ENCODE data around the gene PLPPR5.

PLPPR5 gene

DNA sequence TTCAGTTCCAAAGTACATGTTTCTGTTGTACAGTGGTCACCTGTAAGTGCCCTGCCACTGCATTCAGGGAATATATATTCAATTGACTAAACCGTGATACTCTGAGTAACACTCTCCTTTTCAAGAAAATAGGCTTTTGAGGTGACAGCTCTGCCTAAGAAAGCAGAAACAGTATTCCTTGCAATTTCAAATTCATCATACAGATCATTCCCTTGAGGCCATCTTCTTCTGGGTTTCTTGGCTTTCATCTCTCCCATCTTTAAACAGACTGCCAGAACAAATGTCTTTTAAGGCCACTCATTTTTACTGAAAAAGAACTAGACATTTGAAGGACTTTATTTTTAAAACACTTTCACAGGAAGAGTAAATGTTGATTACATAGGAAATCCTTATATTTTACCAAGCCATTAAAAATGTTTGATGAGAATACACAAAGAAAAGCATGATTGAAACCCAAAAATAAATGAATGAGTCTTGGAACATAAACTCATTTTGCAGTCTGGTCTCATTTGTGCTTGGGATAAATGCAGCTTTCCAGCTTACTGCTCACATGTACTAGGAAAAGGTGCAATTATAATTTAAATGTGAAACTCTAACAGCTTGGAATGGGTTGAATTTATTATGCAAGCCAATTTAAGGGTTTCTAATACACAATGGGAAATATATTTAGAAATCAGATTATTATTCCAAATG lies 34.7 kb downstream of the PLPPR5 start:
- no peak for DNase-seq (ENCODE audit: low read depth, low spot score)

GRCh38 chr1:98967122-98967521 lies 37.5 kb downstream of the PLPPR5 start:
- DNase-seq (ENCODE audit: low read depth, low spot score), result no peak

GRCh38 chr1:98965394-98965793 lies 39.3 kb downstream of the PLPPR5 start:
- no peak for DNase-seq (ENCODE audit: low read depth, low spot score)

- no peak for DNase-seq (ENCODE audit: low read depth, low spot score)
Observed at GRCh38 chr1:98964198-98964597, 40.5 kb downstream of the PLPPR5 start.

DNA sequence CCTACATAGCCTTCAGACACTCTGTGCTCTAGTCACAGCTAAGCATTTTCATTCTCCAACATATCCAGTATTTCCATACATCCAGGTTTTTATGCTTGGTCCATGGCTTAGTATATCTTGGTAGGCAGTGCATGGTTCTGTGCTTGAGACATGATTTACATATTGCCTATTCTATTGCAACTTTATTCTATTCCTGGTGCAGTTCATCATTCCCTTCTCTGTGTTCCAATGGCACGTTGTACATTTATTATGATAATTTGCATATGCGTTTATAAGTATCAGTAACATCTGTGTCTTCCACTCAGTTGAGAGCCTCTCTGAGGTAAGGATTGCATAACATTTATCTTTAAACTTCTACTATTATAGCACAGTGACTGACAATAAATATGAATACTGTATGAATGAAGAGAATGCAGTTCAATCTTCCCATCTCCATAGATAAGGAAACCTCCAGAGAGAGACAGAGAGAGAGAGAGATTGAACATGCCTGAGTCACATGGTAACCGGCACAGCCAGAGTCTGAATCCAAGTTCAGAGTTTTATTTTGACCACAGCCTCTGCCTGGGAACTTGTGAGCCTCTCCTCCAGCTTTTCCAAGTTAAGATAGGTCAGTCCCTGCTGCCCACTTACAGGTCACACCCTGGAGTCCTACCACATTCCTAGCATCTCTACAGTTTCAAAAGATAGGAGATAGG lies 41.5 kb downstream of the PLPPR5 start:
- peak; percentile 25 for DNase-seq (ENCODE audit: low read depth, low spot score)

DNA sequence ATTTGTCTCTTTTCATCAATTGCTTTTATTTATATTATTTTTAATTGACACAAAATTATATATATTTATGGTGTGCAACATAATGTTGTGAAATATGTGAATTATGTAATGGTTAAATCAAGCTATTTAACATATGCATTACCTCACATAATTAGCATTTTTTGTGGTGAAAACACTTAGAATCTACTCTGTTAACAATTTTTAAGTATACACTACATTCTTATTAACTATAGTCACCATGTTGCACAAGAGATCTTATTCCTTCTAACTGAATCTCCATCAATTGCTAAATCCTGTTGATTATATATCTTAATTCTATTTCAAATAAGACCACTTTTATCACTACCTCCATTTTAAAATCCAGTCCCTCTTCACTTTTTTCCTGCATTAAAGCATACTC lies 42.5 kb downstream of the PLPPR5 start:
- peak; percentile 8 for DNase-seq (ENCODE audit: low read depth, low spot score)

- no peak for DNase-seq (ENCODE audit: low read depth, low spot score)
Observed at GRCh38 chr1:98949621-98950020, 55.0 kb downstream of the PLPPR5 start.

GRCh38 chr1:98949166-98949565 lies 55.5 kb downstream of the PLPPR5 start:
- DNase-seq (ENCODE audit: low read depth, low spot score), result no peak

- peak; percentile 9 for DNase-seq (ENCODE audit: low read depth, low spot score)
Observed at GRCh38 chr1:98947071-98947470, 57.6 kb downstream of the PLPPR5 start.

- DNase-seq (ENCODE audit: low read depth, low spot score), result peak; percentile 16
Observed at GRCh38 chr1:98940722-98941079, 64.0 kb downstream of the PLPPR5 start.

GRCh38 chr1:98940069-98940721 lies 64.5 kb downstream of the PLPPR5 start:
- no peak for DNase-seq (ENCODE audit: low read depth, low spot score)

DNA sequence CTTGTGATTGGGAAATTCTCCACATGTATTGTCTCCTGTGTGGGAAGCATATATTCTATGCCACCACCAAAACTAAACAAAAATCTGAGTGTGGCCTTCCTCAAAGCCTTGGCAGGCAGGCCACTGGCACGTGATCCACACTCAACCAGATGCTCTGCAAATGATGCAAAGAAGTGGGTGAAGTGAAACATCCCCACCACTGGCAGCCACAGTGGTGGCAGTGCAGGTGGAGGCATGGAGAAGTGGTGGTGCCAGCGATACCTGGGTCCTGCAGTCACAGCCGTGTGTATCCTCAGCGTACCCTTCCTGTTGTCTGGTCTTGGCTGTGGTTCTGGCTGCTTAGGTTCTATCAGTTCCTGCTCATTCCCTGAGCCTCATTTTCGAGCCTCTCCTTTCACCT lies 65.2 kb downstream of the PLPPR5 start:
- DNase-seq (ENCODE audit: low read depth, low spot score), result no peak

DNA sequence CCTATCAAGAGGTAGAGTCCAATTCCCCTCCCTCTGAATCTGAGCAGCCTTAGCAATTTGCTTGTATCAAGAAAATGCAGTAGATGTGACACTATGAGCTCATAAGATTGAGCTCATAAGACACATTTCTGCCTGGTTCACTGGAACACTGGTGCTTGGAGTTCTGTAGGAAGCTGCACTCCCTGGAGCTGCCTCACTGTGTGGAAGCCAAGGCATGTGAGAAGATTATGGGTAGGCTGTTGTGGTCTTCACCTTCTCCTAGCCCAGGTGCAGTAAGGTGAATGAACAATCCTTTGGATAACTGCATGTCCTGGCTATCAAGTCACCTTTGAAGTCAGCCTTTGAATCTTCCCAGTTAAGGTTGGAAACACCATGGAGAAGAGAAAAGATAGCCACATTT lies 67.3 kb downstream of the PLPPR5 start:
- DNase-seq (ENCODE audit: low read depth, low spot score), result no peak

DNA sequence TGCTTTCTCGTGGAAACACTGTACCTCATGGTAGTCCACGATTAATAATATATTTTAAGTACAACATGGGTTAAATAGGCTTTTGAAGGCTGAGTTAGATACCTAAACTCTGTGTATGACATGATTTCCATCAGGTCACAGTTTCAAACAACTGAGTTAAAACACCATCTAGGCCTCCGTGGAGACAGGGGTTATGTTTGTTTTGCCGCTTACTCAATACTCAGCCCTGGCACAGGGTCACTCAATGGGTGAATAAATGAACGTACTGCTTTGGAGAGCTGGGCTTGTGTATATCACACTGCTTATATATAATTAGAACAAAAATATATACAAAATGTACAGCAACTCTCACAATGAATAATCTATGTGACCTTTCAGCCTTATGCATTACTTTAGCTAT lies 72.5 kb downstream of the PLPPR5 start:
- no peak for DNase-seq (ENCODE audit: low read depth, low spot score)

- DNase-seq (ENCODE audit: low read depth, low spot score), result no peak
Observed at GRCh38 chr1:98931128-98931835, 73.4 kb downstream of the PLPPR5 start.

GRCh38 chr1:98929437-98929836 lies 75.2 kb downstream of the PLPPR5 start:
- no peak for DNase-seq (ENCODE audit: low read depth, low spot score)

DNA sequence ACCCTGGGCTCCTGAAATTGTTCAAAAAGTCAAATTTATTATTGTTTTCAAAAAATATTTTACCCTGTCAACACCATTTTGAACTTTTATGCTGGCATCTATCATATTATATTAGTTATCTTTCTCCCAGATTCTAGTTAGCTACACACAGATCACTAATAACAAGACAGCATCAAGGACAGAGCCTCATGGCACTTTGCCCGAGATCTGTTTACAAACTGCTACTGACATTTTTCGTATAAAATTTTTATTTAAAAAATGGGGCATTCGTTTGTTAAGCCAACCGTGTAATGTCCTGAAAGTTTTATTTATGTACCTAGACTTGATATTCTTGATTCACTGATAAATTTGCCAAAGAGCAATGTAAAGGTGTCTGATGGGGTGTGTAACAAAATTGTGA lies 78.1 kb downstream of the PLPPR5 start:
- no peak for DNase-seq (ENCODE audit: low read depth, low spot score)

DNA sequence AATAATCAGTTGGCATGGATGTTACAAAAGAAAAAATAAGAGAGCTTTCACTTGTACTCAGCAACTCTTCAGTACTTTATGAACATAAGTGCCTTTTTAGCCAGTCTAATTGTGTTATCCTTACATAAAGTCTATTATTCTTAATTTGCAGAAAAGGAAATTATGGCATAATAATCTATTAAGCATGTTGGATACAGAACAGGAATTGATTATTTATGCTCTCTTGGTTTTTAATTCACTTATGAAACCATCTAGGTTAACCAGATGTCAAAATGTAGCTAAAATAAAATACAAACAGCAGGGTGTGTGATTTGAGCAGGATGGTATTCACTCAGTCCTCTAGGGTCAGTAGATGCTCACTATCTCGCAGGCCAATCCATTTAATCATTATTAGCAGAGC lies 79.7 kb downstream of the PLPPR5 start:
- DNase-seq (ENCODE audit: low read depth, low spot score), result no peak

- DNase-seq (ENCODE audit: low read depth, low spot score), result no peak
Observed at GRCh38 chr1:98923667-98924066, 81.0 kb downstream of the PLPPR5 start.

DNA sequence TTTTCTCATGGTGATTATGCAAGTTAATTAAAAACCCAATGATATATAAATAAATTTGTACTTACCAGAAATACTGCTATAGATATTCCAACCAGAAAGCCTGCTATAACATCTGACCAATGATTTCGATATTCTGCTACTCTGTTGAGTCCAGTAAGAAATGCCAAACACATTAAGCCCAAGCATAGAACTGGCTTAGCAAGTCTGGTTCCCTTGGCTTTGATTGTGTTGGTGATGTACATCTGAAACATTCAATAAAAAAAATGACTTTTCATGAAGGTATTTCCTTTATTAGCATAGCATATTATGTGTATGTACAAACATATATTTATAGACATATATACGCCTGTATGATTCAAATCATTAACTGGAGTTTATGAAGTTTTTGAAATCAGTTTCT lies 82.8 kb downstream of the PLPPR5 start:
- DNase-seq (ENCODE audit: low read depth, low spot score), result no peak

- peak; percentile 20 for DNase-seq (ENCODE audit: low read depth, low spot score)
Observed at GRCh38 chr1:98920441-98921110, 84.1 kb downstream of the PLPPR5 start.

DNA sequence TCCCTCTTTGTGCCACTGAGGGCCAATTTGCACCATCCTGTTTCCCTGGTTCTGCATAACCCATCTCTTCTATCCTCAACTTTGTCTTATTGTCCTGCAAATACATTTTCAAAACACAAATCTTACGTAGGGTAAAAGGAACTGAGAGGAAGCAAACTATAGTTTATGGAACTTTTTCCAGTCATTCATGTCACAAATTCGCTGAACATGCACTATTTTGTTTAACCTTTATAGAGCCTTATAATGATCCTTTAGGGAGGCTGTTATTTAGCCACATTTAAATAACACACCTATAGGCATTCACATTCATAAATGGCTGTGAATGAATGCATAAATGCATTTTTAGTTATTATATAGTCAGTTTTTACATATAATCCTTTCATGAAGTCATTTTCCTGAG lies 85.0 kb downstream of the PLPPR5 start:
- DNase-seq (ENCODE audit: low read depth, low spot score), result no peak
